ENCODE results near the gene KIF25.

KIF25 gene

GRCh38 chr6:167997642-167998041 lies at the start of gene KIF25:
KIF25 (plus strand) TSS chr6:167997671; CDS start chr6:168029586, 31,915 bp downstream.
- TF ChIP-seq CTCF (IDR thresholded peaks at IDR 0.05; ENCODE audit: low read depth, low read length) (no peak), MYC (IDR thresholded peaks at IDR 0.05; ENCODE audit: low read depth, low read length) (no peak), POLR2A (IDR thresholded peaks at IDR 0.05; ENCODE audit: extremely low read depth, insufficient read length) (no peak), MAX (IDR thresholded peaks at IDR 0.05; ENCODE audit: low read depth, low read length) (no peak)
- no peak for DNase-seq (ENCODE audit: low read depth)
- H3K4me3 ChIP-seq (ENCODE audit: low read depth, low read length) = no peak within 1 kb of the TSS

GRCh38 chr6:167947716-167948115 lies 49.8 kb upstream of the KIF25 start:
- DNase-seq (ENCODE audit: low read depth) = no peak
- no peak for TF ChIP-seq MYC (IDR thresholded peaks at IDR 0.05; ENCODE audit: low read depth, low read length)
- no peak for TF ChIP-seq CTCF (IDR thresholded peaks at IDR 0.05; ENCODE audit: low read depth, low read length)
- TF ChIP-seq POLR2A (IDR thresholded peaks at IDR 0.05; ENCODE audit: extremely low read depth, insufficient read length) = no peak
- TF ChIP-seq MAX (IDR thresholded peaks at IDR 0.05; ENCODE audit: low read depth, low read length) = no peak
- H3K4me3 ChIP-seq (ENCODE audit: low read depth, low read length) = no peak overlapping the region

- TF ChIP-seq MYC (IDR thresholded peaks at IDR 0.05; ENCODE audit: low read depth, low read length) = no peak
- TF ChIP-seq POLR2A (IDR thresholded peaks at IDR 0.05; ENCODE audit: extremely low read depth, insufficient read length) = no peak
- TF ChIP-seq CTCF (IDR thresholded peaks at IDR 0.05; ENCODE audit: low read depth, low read length) = no peak
These were observed 48.8 kb upstream of the KIF25 start for GRCh38 chr6:167948716-167949115.

GRCh38 chr6:167949121-167949684 lies 48.3 kb upstream of the KIF25 start:
- H3K4me3 ChIP-seq (ENCODE audit: low read depth, low read length) = no peak overlapping the region

More at GRCh38 chr6:167948716-167949115, 48.8 kb upstream of the KIF25 start:
- H3K4me3 ChIP-seq (ENCODE audit: low read depth, low read length) = no peak overlapping the region
- no peak for DNase-seq (ENCODE audit: low read depth)

GRCh38 chr6:167951781-167952511 lies 45.5 kb upstream of the KIF25 start:
- no peak for DNase-seq (ENCODE audit: low read depth)
- no peak for TF ChIP-seq MYC (IDR thresholded peaks at IDR 0.05; ENCODE audit: low read depth, low read length)
- TF ChIP-seq POLR2A (IDR thresholded peaks at IDR 0.05; ENCODE audit: extremely low read depth, insufficient read length) = no peak
- TF ChIP-seq CTCF (IDR thresholded peaks at IDR 0.05; ENCODE audit: low read depth, low read length) = no peak
- no peak for TF ChIP-seq MAX (IDR thresholded peaks at IDR 0.05; ENCODE audit: low read depth, low read length)
- no peak overlapping the region for H3K4me3 ChIP-seq (ENCODE audit: low read depth, low read length)

More at GRCh38 chr6:167949121-167949684, 48.3 kb upstream of the KIF25 start:
- no peak for DNase-seq (ENCODE audit: low read depth)
- TF ChIP-seq MAX (IDR thresholded peaks at IDR 0.05; ENCODE audit: low read depth, low read length) = no peak
- no peak for TF ChIP-seq CTCF (IDR thresholded peaks at IDR 0.05; ENCODE audit: low read depth, low read length)
- no peak for TF ChIP-seq POLR2A (IDR thresholded peaks at IDR 0.05; ENCODE audit: extremely low read depth, insufficient read length)
- TF ChIP-seq MYC (IDR thresholded peaks at IDR 0.05; ENCODE audit: low read depth, low read length) = no peak
